Neural crest cell (in vitro differentiated cells): ENCODE measurements around the gene GRIK3. TPM values are rescaled to one million over a fixed set of nuclear protein-coding genes. Genes with fewer than 3 reads are reported as not detected.
A peak's percentile ranks its signal among the peaks of the same experiment; 100 is the strongest.

Source experiments
- DNase-seq: peaks from one replicate; pipeline ENCODE4 v3.0.0; 2021; ENCODE audit warnings: low read depth, mixed read lengths, low spot score
- H3K27ac Mint-ChIP-seq: one replicate; pipeline ENCODE4 v1.8.0; 2021; ENCODE audit warnings: mild to moderate bottlenecking, mixed read lengths; ENCODE audit not compliant: unreplicated experiment
- H3K27me3 Mint-ChIP-seq: 2 replicates; pipeline ENCODE4 v1.8.0; 2021; ENCODE audit warnings: low read depth, mild to moderate bottlenecking, mixed read lengths
- H3K36me3 Mint-ChIP-seq: 2 replicates; pipeline ENCODE4 v1.8.0; 2021; ENCODE audit warnings: low read depth, mild to moderate bottlenecking, mixed read lengths
- H3K4me1 Mint-ChIP-seq: 2 replicates; pipeline ENCODE4 v1.8.0; 2021; ENCODE audit warnings: mixed read lengths
- H3K4me3 Mint-ChIP-seq: one replicate; pipeline ENCODE4 v1.8.0; 2021; ENCODE audit warnings: mild to moderate bottlenecking, mixed read lengths
- H3K9me3 Mint-ChIP-seq: 2 replicates; pipeline ENCODE4 v1.8.0; 2021; ENCODE audit warnings: mixed read lengths
- CTCF ChIP-seq: fragments of 200-600 bp; sonication (generic); conservative IDR thresholded peaks from 2 replicates; pipeline ENCODE4 v1.5.0; 2021; ENCODE audit warnings: antibody characterized with exemption, mild to moderate bottlenecking
- total RNA-seq: library from RNA; stranded (reverse); gene quantifications from 2 replicates; pipeline ENCODE4 v1.2.1, GENCODE V29; 2021

GRIK3 gene
- total RNA-seq, 1 donor from 2014 or later, result 2.4 TPM

GRCh38 chr1:36924282-36924811 is 110.0 kb downstream of the GRIK3 start:
- Mint-ChIP-seq H3K4me1 (peaks cover 6% of the 10 kb centered on the region), H3K9me3 (no peaks in the 10 kb centered on the region), H3K27me3 (peaks cover 15% of the 10 kb centered on the region), H3K27ac (no peak overlapping the region), H3K36me3 (no peaks in the 10 kb centered on the region), H3K4me3 (no peak overlapping the region)
- peak; percentile 88 for DNase-seq
- no peak for TF ChIP-seq CTCF

DNA sequence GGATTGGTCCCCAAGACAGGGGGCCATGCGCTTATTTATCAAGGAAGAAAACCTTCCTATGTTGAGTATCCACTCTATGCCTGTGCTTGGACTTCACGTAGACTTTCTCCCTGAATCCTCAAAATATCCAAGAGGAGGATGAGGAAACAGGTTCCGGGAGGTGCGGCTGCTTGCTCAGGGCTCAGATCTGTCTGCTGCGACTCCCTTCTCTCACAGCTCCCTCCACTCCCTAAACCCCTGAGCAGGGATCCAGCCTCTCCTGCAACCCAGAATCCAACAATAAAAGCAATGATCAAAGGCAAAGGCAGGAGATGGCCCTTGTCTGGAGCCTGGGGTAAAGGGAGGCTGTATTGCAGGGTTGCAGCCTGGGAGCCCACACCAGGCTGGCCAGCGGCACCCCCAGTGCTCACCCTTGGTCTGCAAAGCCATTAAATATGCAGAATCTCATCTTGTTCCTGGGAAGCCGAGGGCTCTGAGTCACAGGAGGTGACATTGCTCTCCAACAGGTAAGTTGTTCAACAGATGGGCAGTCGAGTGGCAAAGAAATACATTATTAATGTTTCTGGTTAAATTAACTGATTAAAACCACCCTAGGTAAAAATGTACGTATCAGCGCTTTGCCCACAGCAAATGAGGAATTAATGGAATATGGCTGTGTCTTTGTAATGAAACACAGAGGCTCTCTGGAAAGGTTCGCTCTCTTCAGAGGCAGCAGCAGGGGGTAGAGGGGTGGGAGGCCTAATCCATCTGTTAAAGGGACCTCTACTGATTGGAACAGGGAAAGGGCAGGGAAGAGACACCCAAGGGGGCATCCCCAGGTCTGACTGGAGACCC is 111.5 kb downstream of the GRIK3 start:
- H3K27me3 Mint-ChIP-seq, result peaks cover 16% of the 10 kb centered on the region
- H3K9me3 Mint-ChIP-seq, result no peaks in the 10 kb centered on the region
- TF ChIP-seq CTCF, result no peak
- DNase-seq, result no peak
- H3K27ac Mint-ChIP-seq, result no peak overlapping the region
- H3K36me3 Mint-ChIP-seq, result no peaks in the 10 kb centered on the region
- H3K4me1 Mint-ChIP-seq, result peaks cover 5% of the 10 kb centered on the region
- H3K4me3 Mint-ChIP-seq, result no peak overlapping the region

GRCh38 chr1:36922071-36922470 is 112.2 kb downstream of the GRIK3 start:
- no peak for TF ChIP-seq CTCF
- Mint-ChIP-seq H3K9me3 (no peaks in the 10 kb centered on the region), H3K27ac (no peak overlapping the region), H3K36me3 (no peaks in the 10 kb centered on the region), H3K4me3 (no peak overlapping the region), H3K27me3 (peaks cover 15% of the 10 kb centered on the region), H3K4me1 (no peaks in the 10 kb centered on the region)
- no peak for DNase-seq

DNA sequence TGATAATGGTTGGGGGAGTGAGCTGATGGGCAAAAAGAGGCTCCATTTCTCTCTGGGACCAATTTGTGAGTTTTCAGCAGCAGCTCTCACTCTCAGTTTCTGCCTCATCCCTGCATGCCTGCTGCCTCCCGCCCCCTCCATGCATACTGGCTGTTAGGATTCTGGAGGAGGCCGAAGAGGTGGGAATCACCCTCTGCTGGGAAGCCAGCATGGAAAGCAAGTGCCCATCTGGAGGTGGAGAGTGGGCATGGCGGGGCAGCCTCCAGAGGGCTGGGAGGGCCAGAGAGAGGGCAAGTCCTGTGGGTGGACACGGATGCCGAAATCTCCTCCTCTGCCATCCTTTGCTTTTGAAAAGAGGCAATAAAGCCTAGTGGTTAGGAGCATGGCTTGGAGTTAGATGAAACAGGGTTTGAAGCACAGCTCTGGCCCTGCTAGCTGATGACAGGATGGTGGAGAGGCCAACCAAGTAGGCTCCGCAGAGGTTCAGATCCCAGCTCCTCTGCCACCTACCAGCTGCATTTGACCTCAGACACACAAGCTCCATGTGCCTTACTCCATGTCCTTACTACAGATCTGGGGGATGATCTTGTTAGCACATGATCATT is 113.4 kb downstream of the GRIK3 start:
- Mint-ChIP-seq H3K36me3 (no peaks in the 10 kb centered on the region), H3K4me1 (no peaks in the 10 kb centered on the region)
- TF ChIP-seq CTCF, result no peak

DNA sequence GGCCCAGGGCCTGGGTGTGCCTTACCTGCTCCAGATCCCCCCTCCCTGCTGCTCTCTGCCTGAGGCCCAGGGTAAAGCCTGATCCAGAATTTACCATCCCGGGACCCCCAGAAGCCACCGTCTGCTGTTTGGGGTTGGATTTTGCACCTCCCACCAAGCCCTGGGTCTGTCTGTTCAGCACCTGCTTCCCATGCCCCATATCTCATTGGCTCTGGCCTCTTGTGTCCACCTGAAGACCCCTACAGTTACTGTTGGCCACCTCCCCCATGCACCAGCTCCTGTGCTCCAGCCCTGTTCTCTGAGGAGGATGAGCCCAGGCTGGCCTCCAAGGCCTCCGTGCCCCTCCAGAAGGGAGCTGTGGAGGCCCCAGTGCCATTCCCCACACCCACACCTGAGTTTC is 113.9 kb downstream of the GRIK3 start:
- peaks cover 16% of the 10 kb centered on the region for H3K27me3 Mint-ChIP-seq
- H3K4me3 Mint-ChIP-seq, result no peak overlapping the region
- DNase-seq, result no peak
- no peaks in the 10 kb centered on the region for H3K36me3 Mint-ChIP-seq
- no peaks in the 10 kb centered on the region for H3K9me3 Mint-ChIP-seq
- no peak for TF ChIP-seq CTCF
- H3K27ac Mint-ChIP-seq, result no peak overlapping the region
- no peaks in the 10 kb centered on the region for H3K4me1 Mint-ChIP-seq

More for the DNA sequence above, 113.4 kb downstream of the GRIK3 start:
- DNase-seq, result no peak
- Mint-ChIP-seq H3K9me3 (no peaks in the 10 kb centered on the region), H3K27me3 (peaks cover 10% of the 10 kb centered on the region), H3K4me3 (no peak overlapping the region), H3K27ac (no peak overlapping the region)
